Neural cell (in vitro differentiated cells): ENCODE measurements around the gene ORC6. TPM values are rescaled to one million over a fixed set of nuclear protein-coding genes. Genes with fewer than 3 reads are reported as not detected.

Experiments
- H2AFZ ChIP-seq: fragments of 200-600, 300-800 bp; sonication (generic), shearing (Covaris generic); 2 replicates; pipeline ENCODE4 v1.6.0; 2014; ENCODE audit warnings: low read depth, mild to moderate bottlenecking, antibody characterized with exemption, low read length, moderate library complexity
- H3F3A ChIP-seq: fragments of 200-600 bp; shearing (Covaris generic); 2 replicates; pipeline ENCODE4 v1.6.1; 2016; ENCODE audit warnings: mild to moderate bottlenecking, moderate library complexity, mixed read lengths, antibody characterized with exemption, low read length; ENCODE audit not compliant: insufficient read depth, poor library complexity, severe bottlenecking
- H3K27ac ChIP-seq: fragments of 200-600, 300-800 bp; sonication (generic), shearing (Covaris generic); 2 replicates; pipeline ENCODE4 v1.5.1; 2014; ENCODE audit warnings: mild to moderate bottlenecking, low read length, moderate library complexity
- H3K27me3 ChIP-seq: fragments of 300-800, 200-600 bp; sonication (generic), shearing (Covaris generic); 2 replicates; pipeline ENCODE4 v1.6.0; 2014; ENCODE audit warnings: mild to moderate bottlenecking, low read depth, low read length, moderate library complexity; ENCODE audit not compliant: insufficient read depth
- H3K36me3 ChIP-seq: fragments of 300-800, 200-600 bp; sonication (generic), shearing (Covaris generic); 2 replicates; pipeline ENCODE4 v1.5.1; 2014; ENCODE audit warnings: mild to moderate bottlenecking, antibody characterized with exemption, low read length, moderate library complexity; ENCODE audit not compliant: insufficient read depth
- H3K4me2 ChIP-seq: fragments of 300-800, 200-600 bp; sonication (generic), shearing (Covaris generic); 2 replicates; pipeline ENCODE4 v1.6.0; 2014; ENCODE audit warnings: mild to moderate bottlenecking, low read length
- H3K4me3 ChIP-seq: fragments of 300-800, 200-600 bp; sonication (generic), shearing (Covaris generic); 2 replicates; pipeline ENCODE4 v1.5.1; 2014; ENCODE audit warnings: mild to moderate bottlenecking, low read length, moderate library complexity
- H3K79me2 ChIP-seq: fragments of 200-600 bp; shearing (Covaris generic); replicated peaks from 2 replicates; pipeline ENCODE4 v1.6.0; 2014; ENCODE audit warnings: mild to moderate bottlenecking, low read length, moderate library complexity; ENCODE audit not compliant: insufficient read depth
- H3K9ac ChIP-seq: fragments of 300-800, 200-600 bp; sonication (generic), shearing (Covaris generic); 2 replicates; pipeline ENCODE4 v1.6.1; 2016; ENCODE audit warnings: mild to moderate bottlenecking, low read length, mixed read lengths
- H3K9me2 ChIP-seq: fragments of 200-600 bp; shearing (Covaris generic); 2 replicates; pipeline ENCODE4 v1.6.1; 2016; ENCODE audit warnings: mild to moderate bottlenecking, low read length, mixed read lengths; ENCODE audit not compliant: insufficient read depth
- H3K9me3 ChIP-seq: fragments of 200-600, 300-800 bp; sonication (generic), shearing (Covaris generic); 2 replicates; pipeline ENCODE4 v1.6.1; 2016; ENCODE audit warnings: mild to moderate bottlenecking, mixed run types, low read length, moderate library complexity, mixed read lengths
- H4K20me1 ChIP-seq: fragments of 200-600 bp; shearing (Covaris generic); 2 replicates; pipeline ENCODE4 v1.6.1; 2016; ENCODE audit warnings: mild to moderate bottlenecking, mixed run types; ENCODE audit not compliant: insufficient read depth
- EP300 ChIP-seq: fragments of 450-650 bp; conservative IDR thresholded peaks from 2 replicates; pipeline ENCODE4 v1.6.1; 2014; ENCODE audit warnings: antibody characterized with exemption, mild to moderate bottlenecking, moderate library complexity; ENCODE audit not compliant: poor library complexity, severe bottlenecking
- EZH2 ChIP-seq: fragments of 200-600, 300-800 bp; shearing (Covaris generic), sonication (generic); IDR thresholded peaks from 2 replicates; pipeline ENCODE4 v1.6.1; 2014; ENCODE audit warnings: antibody characterized with exemption, low read length, borderline replicate concordance, mild to moderate bottlenecking; ENCODE audit not compliant: insufficient read depth, poor library complexity, severe bottlenecking
- MXI1 ChIP-seq: fragments of 450-650 bp; conservative IDR thresholded peaks from 2 replicates; pipeline ENCODE4 v1.6.1; 2014; ENCODE audit warnings: antibody characterized with exemption, mild to moderate bottlenecking; ENCODE audit not compliant: poor library complexity, severe bottlenecking
- POLR2AphosphoS5 ChIP-seq: IDR thresholded peaks from 2 replicates; pipeline ENCODE4 v1.6.1; 2012
- RAD21 ChIP-seq: fragments of 450-650 bp; conservative IDR thresholded peaks from 2 replicates; pipeline ENCODE4 v1.6.1; 2014; ENCODE audit warnings: antibody characterized with exemption, mild to moderate bottlenecking, moderate library complexity
- REST ChIP-seq: IDR thresholded peaks from 2 replicates; pipeline ENCODE4 v1.6.1; 2012; ENCODE audit warnings: borderline replicate concordance
- SMC3 ChIP-seq: fragments of 450-650 bp; conservative IDR thresholded peaks from 2 replicates; pipeline ENCODE4 v1.6.1; 2014; ENCODE audit warnings: antibody characterized with exemption, mild to moderate bottlenecking, moderate library complexity; ENCODE audit not compliant: poor library complexity
- TAF1 ChIP-seq: IDR thresholded peaks from 2 replicates; pipeline ENCODE4 v1.6.1; 2012; ENCODE audit warnings: low read depth
- polyA plus RNA-seq: library from polyadenylated mRNA; depleted of rRNA; stranded (reverse); fragments of >200 nt; gene quantifications from 2 replicates; pipeline ENCODE4 v1.2.3, GENCODE V29; 2014
- TF ChIP-seq, protein P1 (sequence below): fragments of 450-650 bp; IDR thresholded peaks from 2 replicates; pipeline ENCODE4 v1.5.1; 2014; ENCODE audit warnings: antibody characterized with exemption, mild to moderate bottlenecking, moderate library complexity; ENCODE audit not compliant: poor library complexity, severe bottlenecking

ORC6 gene
- polyA plus RNA-seq, 1 donor from 2014 or later: 26.8 TPM

- Histone ChIP-seq H3K4me2 (no peak overlapping the region), H3K36me3 (no peaks in the 10 kb centered on the region), H3K9me2 (no peaks in the 10 kb centered on the region), H3K27ac (no peak overlapping the region), H3F3A (no peaks in the 10 kb centered on the region), H3K27me3 (no peaks in the 10 kb centered on the region), H4K20me1 (no peaks in the 10 kb centered on the region), H3K79me2 (no peaks in the 10 kb centered on the region), H3K9ac (no peak overlapping the region), H2AFZ (no peak overlapping the region), H3K9me3 (no peaks in the 10 kb centered on the region), H3K4me3 (no peak overlapping the region)
- TF ChIP-seq RAD21 (no peak), SMC3 (no peak)
- TF ChIP-seq, protein P1, sequence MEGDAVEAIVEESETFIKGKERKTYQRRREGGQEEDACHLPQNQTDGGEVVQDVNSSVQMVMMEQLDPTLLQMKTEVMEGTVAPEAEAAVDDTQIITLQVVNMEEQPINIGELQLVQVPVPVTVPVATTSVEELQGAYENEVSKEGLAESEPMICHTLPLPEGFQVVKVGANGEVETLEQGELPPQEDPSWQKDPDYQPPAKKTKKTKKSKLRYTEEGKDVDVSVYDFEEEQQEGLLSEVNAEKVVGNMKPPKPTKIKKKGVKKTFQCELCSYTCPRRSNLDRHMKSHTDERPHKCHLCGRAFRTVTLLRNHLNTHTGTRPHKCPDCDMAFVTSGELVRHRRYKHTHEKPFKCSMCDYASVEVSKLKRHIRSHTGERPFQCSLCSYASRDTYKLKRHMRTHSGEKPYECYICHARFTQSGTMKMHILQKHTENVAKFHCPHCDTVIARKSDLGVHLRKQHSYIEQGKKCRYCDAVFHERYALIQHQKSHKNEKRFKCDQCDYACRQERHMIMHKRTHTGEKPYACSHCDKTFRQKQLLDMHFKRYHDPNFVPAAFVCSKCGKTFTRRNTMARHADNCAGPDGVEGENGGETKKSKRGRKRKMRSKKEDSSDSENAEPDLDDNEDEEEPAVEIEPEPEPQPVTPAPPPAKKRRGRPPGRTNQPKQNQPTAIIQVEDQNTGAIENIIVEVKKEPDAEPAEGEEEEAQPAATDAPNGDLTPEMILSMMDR: no peak
These were observed 25.5 kb downstream of the ORC6 start for GRCh38 chr16:46714797-46715591.

DNA sequence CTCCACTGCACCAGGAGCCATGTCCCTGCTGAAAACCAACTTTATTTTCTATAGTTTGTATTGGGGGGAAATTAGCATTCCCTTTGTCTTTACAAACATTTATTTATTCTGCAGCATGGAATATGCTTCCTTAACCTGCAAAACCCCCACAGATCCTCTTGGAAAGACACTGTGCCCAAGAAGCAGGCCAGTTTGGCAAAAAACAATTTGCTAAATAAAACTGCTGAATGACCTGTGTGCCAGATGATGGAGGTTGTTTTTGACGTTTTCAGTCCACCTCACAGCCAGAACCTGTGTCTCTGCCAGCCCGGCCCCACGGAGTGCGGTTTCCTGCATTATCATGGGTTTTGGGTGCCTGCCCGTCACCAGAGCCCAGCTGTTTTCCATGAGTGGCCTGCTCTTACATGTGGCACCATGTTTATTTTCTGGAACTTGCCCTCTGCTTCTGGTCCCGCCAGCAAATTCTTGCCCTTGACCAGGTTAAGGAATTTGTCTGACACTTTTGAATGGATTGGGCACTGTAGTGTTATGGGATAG is 26.4 kb downstream of the ORC6 start:
- Histone ChIP-seq H3K79me2 (no peaks in the 10 kb centered on the region), H2AFZ (no peak overlapping the region), H3K27me3 (no peaks in the 10 kb centered on the region), H3K36me3 (no peaks in the 10 kb centered on the region), H3K4me3 (no peak overlapping the region), H3K9me3 (no peaks in the 10 kb centered on the region), H3K9me2 (no peaks in the 10 kb centered on the region), H3F3A (no peaks in the 10 kb centered on the region), H3K9ac (no peak overlapping the region), H3K4me2 (no peak overlapping the region), H3K27ac (no peak overlapping the region), H4K20me1 (no peaks in the 10 kb centered on the region)
- TF ChIP-seq EP300 (no peak), TAF1 (no peak), EZH2 (no peak), REST (no peak), RAD21 (no peak), SMC3 (no peak), MXI1 (no peak), POLR2AphosphoS5 (no peak)
- TF ChIP-seq, protein P1: no peak
